ENCODE results near the gene INPP5A.

INPP5A gene

GRCh38 chr10:132652936-132653590 lies 115.5 kb downstream of the INPP5A start:
- no peak overlapping the region for H3K4me3 ChIP-seq (ENCODE audit: low read depth, low read length)
- no peak for TF ChIP-seq CTCF (IDR thresholded peaks at IDR 0.05; ENCODE audit: low read depth, low read length, missing control alignments)
- no peak for DNase-seq (ENCODE audit: low read depth)

GRCh38 chr10:132653721-132654120 lies 116.1 kb downstream of the INPP5A start:
- TF ChIP-seq CTCF (IDR thresholded peaks at IDR 0.05; ENCODE audit: low read depth, low read length, missing control alignments): no peak
- no peak overlapping the region for H3K4me3 ChIP-seq (ENCODE audit: low read depth, low read length)
- DNase-seq (ENCODE audit: low read depth): no peak

- no peak for TF ChIP-seq CTCF (IDR thresholded peaks at IDR 0.05; ENCODE audit: low read depth, low read length, missing control alignments)
- no peak overlapping the region for H3K4me3 ChIP-seq (ENCODE audit: low read depth, low read length)
- DNase-seq (ENCODE audit: low read depth): no peak
Observed at GRCh38 chr10:132654121-132654571, 116.6 kb downstream of the INPP5A start.

GRCh38 chr10:132654708-132655661 lies 117.4 kb downstream of the INPP5A start:
- DNase-seq (ENCODE audit: low read depth): no peak
- TF ChIP-seq CTCF (IDR thresholded peaks at IDR 0.05; ENCODE audit: low read depth, low read length, missing control alignments): peak; percentile 82
- no peak overlapping the region for H3K4me3 ChIP-seq (ENCODE audit: low read depth, low read length)

GRCh38 chr10:132655735-132656134 lies 118.1 kb downstream of the INPP5A start:
- no peak for TF ChIP-seq CTCF (IDR thresholded peaks at IDR 0.05; ENCODE audit: low read depth, low read length, missing control alignments)
- H3K4me3 ChIP-seq (ENCODE audit: low read depth, low read length): no peak overlapping the region
- DNase-seq (ENCODE audit: low read depth): no peak

- DNase-seq (ENCODE audit: low read depth): no peak
- no peak overlapping the region for H3K4me3 ChIP-seq (ENCODE audit: low read depth, low read length)
- TF ChIP-seq CTCF (IDR thresholded peaks at IDR 0.05; ENCODE audit: low read depth, low read length, missing control alignments): no peak
Observed at GRCh38 chr10:132656283-132657126, 118.9 kb downstream of the INPP5A start.

Data from GM12864 (cell line).